PC-3 (cell line): ENCODE data around the gene KIF13A.
"Not testable (repeated sequence)": the region's sequence is repeated elsewhere in the genome, so short reads cannot be mapped to it uniquely, and the experiment has no call there.

Source experiments
- EZH2 ChIP-seq: fragments of 300-600 bp; sonication (generic); IDR thresholded peaks from one replicate; pipeline ENCODE4 v1.6.1; 2017; ENCODE audit warnings: antibody characterized with exemption, mild to moderate bottlenecking, low read length; ENCODE audit not compliant: unreplicated experiment
- TF ChIP-seq, protein P1 (sequence below): fragments of 300-600 bp; sonication (generic); conservative IDR thresholded peaks from 2 replicates; pipeline ENCODE4 v1.5.1; 2017; ENCODE audit warnings: antibody characterized with exemption, low read depth, mild to moderate bottlenecking, low read length

DNA sequence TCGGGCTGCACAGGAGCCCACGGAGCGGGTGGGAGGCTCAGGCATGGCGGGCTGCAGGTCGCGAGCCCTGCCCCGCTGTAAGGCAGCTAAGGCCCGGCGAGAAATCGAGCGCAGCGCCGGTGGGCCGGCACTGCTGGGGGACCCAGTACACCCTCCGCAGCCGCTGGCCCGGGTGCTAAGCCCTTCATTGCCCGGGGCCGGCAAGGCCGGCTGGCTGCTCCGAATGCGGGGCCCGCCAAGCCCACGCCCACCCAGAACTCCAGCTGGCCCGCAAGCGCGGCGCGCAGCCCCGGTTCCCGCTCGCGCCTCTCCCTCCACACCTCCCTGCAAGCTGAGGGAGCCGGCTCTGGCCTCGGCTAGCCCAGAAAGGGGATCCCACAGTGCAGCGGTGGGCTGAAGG lies 11.2 kb downstream of the KIF13A start:
- TF ChIP-seq, protein P1, sequence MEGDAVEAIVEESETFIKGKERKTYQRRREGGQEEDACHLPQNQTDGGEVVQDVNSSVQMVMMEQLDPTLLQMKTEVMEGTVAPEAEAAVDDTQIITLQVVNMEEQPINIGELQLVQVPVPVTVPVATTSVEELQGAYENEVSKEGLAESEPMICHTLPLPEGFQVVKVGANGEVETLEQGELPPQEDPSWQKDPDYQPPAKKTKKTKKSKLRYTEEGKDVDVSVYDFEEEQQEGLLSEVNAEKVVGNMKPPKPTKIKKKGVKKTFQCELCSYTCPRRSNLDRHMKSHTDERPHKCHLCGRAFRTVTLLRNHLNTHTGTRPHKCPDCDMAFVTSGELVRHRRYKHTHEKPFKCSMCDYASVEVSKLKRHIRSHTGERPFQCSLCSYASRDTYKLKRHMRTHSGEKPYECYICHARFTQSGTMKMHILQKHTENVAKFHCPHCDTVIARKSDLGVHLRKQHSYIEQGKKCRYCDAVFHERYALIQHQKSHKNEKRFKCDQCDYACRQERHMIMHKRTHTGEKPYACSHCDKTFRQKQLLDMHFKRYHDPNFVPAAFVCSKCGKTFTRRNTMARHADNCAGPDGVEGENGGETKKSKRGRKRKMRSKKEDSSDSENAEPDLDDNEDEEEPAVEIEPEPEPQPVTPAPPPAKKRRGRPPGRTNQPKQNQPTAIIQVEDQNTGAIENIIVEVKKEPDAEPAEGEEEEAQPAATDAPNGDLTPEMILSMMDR = not testable (repeated sequence)
- TF ChIP-seq EZH2 = not testable (repeated sequence)
